Heart left ventricle (tissue), 13 donors: ENCODE measurements around the gene PAGE4.

Experiments
- POLR2A ChIP-seq, 2 donors: fragments of 450-650 bp; IDR thresholded peaks; one replicate each; pipeline ENCODE4 v1.6.1; 2017; ENCODE audit warnings: antibody characterized with exemption in 2 of 2, mild to moderate bottlenecking in 2 of 2, moderate library complexity in 2 of 2
- TF ChIP-seq, protein P1 (sequence below), 12 donors: fragments of 200-600 bp; sonication (generic) in 4 of 12; IDR thresholded peaks; one replicate each; pipeline versions ENCODE4 v1.5.0 to v1.8.0; 2018 to 2022; ENCODE audit warnings: antibody characterized with exemption in 12 of 12, mild to moderate bottlenecking in 5 of 12
- donor health status: ischemic (EF 13 %, LVEDD 7.1; RV severe dilation, severe dysfunction).
- donor health status: DM: no; HTN: yes; CAD: no.
- donor health status: DM: no; HTN: no; CAD: no.
- donor health status: ischemic (EF 25% LVEDD 6.9; RV normal size, moderate dysfunction).
- donor health status: ischemic (EF 25% LVEDD 5.7; RV mildly dilated, moderate dysfunction).
- donor health status: ischemic (EF 35%, LVEDD 5.7; RV mildly dilated, moderate dysfunction).
- donor health status: nonischemic (EF 11% LVEDD 7.7; RV severe dilation, severe dysfunction).
- donor health status: DM: yes; HTN: yes; CAD: no.
- donor health status: PGD.
- donor health status: ischemic (EF 29% LVEDD 5.4; RV normal size, mild dysfunction).
- donor health status: nonischemic (EF 23%, LVEDD 6.1; RV moderate dilation, normal function).

GRCh38 chrX:49878128-49878833 lies 49.2 kb downstream of the PAGE4 start:
- TF ChIP-seq, protein P1, sequence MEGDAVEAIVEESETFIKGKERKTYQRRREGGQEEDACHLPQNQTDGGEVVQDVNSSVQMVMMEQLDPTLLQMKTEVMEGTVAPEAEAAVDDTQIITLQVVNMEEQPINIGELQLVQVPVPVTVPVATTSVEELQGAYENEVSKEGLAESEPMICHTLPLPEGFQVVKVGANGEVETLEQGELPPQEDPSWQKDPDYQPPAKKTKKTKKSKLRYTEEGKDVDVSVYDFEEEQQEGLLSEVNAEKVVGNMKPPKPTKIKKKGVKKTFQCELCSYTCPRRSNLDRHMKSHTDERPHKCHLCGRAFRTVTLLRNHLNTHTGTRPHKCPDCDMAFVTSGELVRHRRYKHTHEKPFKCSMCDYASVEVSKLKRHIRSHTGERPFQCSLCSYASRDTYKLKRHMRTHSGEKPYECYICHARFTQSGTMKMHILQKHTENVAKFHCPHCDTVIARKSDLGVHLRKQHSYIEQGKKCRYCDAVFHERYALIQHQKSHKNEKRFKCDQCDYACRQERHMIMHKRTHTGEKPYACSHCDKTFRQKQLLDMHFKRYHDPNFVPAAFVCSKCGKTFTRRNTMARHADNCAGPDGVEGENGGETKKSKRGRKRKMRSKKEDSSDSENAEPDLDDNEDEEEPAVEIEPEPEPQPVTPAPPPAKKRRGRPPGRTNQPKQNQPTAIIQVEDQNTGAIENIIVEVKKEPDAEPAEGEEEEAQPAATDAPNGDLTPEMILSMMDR (IDR thresholded peaks at IDR 0.05): no peak
- TF ChIP-seq POLR2A (IDR thresholded peaks at IDR 0.05): no peak
